ENCODE data around the gene KIT.

Gene KIT

GRCh38 chr4:54661169-54661568, 3.4 kb downstream of the KIT start:
- DNase-seq (ENCODE audit: low read depth) = no peak

- no peak for DNase-seq (ENCODE audit: low read depth)
Measured at GRCh38 chr4:54661686-54662085, 3.9 kb downstream of the KIT start.

GRCh38 chr4:54662123-54662522, 4.4 kb downstream of the KIT start:
- no peak for DNase-seq (ENCODE audit: low read depth)

GRCh38 chr4:54662901-54663585, 5.3 kb downstream of the KIT start:
- no peak for DNase-seq (ENCODE audit: low read depth)

- DNase-seq (ENCODE audit: low read depth) = no peak
Measured at GRCh38 chr4:54664400-54664799, 6.6 kb downstream of the KIT start.

- DNase-seq (ENCODE audit: low read depth) = no peak
Measured at GRCh38 chr4:54668014-54668611, 10.4 kb downstream of the KIT start.

GRCh38 chr4:54669831-54670230, 12.1 kb downstream of the KIT start:
- no peak for DNase-seq (ENCODE audit: low read depth)

GRCh38 chr4:54675721-54676461, 18.1 kb downstream of the KIT start:
- no peak for DNase-seq (ENCODE audit: low read depth)

GRCh38 chr4:54676658-54677057, 18.9 kb downstream of the KIT start:
- DNase-seq (ENCODE audit: low read depth) = no peak

GRCh38 chr4:54677416-54677815, 19.7 kb downstream of the KIT start:
- no peak for DNase-seq (ENCODE audit: low read depth)

GRCh38 chr4:54677853-54678650, 20.3 kb downstream of the KIT start:
- DNase-seq (ENCODE audit: low read depth) = no peak

GRCh38 chr4:54678826-54679225, 21.1 kb downstream of the KIT start:
- no peak for DNase-seq (ENCODE audit: low read depth)

- DNase-seq (ENCODE audit: low read depth) = no peak
Measured at GRCh38 chr4:54679813-54680212, 22.1 kb downstream of the KIT start.

GRCh38 chr4:54683616-54684346, 26.0 kb downstream of the KIT start:
- DNase-seq (ENCODE audit: low read depth) = no peak

GRCh38 chr4:54685810-54686209, 28.1 kb downstream of the KIT start:
- no peak for DNase-seq (ENCODE audit: low read depth)

- no peak for DNase-seq (ENCODE audit: low read depth)
Measured at GRCh38 chr4:54687887-54688841, 30.4 kb downstream of the KIT start.

- DNase-seq (ENCODE audit: low read depth) = no peak
Measured at GRCh38 chr4:54695337-54695736, 37.6 kb downstream of the KIT start.

GRCh38 chr4:54695788-54696187, 38.0 kb downstream of the KIT start:
- DNase-seq (ENCODE audit: low read depth) = no peak

GRCh38 chr4:54696649-54697048, 38.9 kb downstream of the KIT start:
- no peak for DNase-seq (ENCODE audit: low read depth)

GRCh38 chr4:54700986-54701385, 43.2 kb downstream of the KIT start:
- DNase-seq (ENCODE audit: low read depth) = no peak

- DNase-seq (ENCODE audit: low read depth) = no peak
Measured at GRCh38 chr4:54703182-54703581, 45.4 kb downstream of the KIT start.

All from T-helper 22 cell (primary cell).